HG02943 (cell line): ENCODE results near the gene NOS1AP.

Experiments
- ATAC-seq: cut with Tn5 transposase; IDR thresholded peaks from one replicate; pipeline ENCODE4 v1.9.1; 2021; ENCODE audit warnings: mild to moderate bottlenecking, low read depth, moderate library complexity; ENCODE audit not compliant: unreplicated experiment

NOS1AP gene

DNA sequence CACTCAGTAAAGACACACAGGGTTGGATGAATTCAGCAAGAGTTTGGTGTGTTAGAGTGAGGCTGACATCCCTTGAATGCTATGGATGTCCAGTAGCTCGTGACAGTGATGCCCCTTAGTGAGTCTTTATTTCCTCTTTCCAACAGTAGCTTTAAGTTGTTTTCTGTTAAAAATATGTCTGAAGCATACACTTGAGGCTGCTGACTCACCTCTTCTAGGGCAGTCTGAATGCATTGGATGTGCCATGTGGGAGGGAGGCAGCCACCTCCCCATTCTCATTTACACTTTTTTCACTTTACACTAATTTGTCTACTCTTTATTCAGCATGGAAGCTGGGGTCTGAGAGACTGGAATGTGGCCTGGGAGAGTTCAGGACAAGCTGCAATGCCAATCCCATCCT is 17.6 kb downstream of the NOS1AP start:
- no peak for ATAC-seq

DNA sequence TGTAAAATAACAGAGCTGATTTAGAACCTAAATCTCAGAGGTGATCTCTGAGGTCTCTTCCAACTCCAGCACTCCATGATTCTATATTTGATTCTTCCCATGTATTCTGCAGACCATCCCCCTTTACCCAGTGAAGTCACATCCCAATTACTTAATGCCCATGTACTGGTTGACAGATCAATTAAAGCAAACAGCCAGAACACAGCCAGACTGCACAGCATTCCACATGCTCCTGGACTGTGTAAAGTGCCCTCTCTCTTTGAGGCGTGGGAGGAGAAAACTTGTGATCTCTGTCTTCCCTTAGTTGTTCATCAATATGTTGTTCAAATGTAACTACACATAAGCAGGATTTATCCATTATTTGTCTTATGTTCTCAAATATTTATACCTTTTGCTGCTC is 18.1 kb downstream of the NOS1AP start:
- ATAC-seq = no peak

DNA sequence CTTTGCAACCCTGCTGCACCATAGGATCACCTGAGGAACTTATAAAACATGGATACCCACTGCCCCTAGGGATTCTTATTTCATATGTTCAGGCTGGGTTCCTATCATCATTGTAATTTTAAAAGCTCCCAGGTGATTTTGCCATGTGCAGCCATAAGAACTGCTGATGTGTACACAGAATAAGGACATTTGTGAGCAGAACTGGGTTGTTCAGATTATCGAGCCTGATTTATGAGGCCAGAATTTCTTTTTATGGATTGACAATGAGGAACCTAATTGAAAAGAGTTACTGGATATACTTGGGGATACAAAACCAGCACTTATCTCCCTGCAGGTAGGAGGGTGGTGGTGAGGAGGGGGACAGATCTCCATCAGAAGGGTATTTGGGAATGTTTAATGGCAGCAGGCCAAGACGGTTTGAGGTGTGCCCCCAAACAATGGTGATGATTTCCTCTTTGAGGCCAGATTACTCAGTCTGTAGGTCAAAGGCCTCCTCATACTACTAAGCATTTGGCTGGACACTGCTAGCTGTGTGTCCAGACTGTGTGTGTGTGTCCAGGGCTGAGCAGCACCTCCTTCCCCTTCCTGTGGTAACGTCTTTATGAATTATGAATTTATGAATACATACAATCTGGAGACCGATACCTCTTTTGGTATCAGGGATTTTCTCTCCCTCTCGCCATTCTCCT is 18.9 kb downstream of the NOS1AP start:
- ATAC-seq = no peak

DNA sequence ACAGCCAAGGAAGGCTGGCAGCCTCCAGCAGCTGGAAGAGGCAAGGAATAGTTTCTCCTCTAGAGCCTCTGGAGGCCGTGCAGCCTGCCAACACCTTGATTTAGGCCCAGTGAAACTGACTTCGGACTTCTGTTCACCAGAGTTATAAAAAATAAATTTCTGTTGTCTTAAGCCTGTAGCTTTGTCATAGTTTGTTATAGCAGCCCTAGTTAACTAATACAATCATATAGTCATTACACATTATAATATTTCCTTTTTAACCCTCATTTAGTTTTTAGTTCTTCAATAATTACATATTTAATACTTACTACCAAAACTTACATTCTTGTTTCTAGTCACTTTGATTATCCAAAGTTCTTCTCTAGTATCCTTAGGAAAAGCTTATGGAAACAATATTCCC is 20.3 kb downstream of the NOS1AP start:
- ATAC-seq = no peak

DNA sequence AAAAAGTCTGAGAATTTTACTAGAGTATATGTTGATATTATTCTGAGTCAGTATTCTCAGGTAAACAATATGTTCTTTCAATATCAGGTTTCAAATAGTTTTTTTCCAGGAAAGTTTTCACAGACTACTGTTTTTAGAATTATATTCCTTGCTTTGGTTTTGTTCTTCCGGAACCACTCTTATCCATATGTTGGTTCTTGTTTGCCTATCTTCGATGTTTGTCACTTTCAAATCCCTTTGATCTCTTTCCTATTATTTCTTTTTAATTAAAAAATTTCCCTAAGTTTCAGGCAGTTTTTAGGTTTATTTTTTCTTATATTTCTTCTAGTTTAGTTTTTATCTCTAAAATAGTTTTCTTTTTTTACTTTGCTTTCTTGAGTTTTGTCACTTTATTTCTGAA is 20.9 kb downstream of the NOS1AP start:
- no peak for ATAC-seq

DNA sequence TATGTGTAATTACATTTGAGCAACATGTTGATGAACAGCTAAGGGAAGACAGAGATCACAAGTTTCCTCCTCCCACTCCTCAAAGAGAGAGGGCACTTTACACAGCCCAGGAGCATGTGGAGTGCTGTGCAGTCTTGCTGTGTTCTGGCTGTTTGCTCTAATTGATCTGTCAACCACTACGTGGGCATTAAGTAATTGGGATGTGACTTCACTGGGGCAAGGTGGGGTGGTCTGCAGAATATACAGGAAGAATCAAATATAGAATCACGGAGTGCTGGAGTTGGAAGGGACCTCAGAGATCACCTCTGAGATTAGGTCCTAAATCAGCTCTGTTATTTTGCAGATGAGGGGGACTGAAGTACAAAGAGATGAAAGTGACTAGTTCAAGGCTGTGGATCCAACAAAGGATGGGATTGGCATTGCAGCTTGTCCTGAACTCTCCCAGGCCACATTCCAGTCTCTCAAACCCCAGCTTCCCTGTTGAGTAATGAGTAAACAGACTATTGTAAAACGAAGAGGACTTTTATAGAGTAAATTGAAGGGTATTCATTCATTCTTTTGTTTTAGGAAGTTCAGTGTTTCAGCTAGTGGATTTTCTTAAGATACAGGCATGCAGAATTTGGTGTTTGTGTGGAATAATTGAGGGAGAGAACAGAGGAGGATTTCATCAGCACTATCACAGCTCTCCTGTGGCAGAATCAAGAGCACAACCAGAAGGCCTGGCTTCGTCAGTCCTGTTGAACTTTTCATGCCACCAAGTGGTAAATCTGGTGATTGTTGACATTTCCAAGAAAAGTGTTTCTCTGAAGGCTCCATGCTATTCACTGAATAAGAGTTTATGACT is 22.4 kb downstream of the NOS1AP start:
- no peak for ATAC-seq

DNA sequence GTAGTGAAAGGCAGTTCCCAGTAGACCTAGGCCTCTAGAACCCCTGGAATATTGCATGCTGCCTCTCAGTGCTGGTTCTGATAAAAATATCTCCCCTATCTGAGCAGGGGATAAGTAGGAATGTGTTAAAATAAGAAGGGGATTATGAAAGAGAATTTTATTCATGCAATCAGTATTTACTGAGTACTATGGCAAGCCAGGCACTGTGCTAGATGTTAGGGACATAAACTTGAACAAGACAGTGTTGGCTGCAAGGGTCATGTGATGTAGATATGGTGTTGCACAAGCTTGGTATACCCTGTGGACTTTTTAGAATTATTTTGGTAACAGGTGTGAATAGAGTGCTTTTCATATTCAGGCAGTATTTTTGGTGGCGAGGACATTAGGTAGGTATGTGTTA is 23.6 kb downstream of the NOS1AP start:
- ATAC-seq = no peak

DNA sequence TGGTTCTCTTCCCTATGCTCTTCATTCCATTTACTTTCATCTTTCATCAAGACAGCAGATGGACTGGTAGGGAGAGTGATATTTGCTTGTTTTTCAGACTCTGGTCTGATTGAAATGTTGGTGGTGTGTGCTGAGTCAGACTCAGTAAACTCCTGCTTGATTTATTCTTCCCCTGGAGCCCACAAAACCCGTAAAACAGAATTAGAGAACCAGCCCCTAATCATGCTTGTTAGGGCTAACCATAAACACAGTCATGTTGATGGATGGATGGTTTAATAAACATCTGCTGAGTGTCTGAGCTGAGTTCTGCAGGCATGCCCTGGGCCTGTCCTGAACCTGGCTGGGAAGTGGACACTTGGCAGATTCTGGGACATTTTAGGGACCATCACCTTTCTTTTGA is 24.8 kb downstream of the NOS1AP start:
- no peak for ATAC-seq

DNA sequence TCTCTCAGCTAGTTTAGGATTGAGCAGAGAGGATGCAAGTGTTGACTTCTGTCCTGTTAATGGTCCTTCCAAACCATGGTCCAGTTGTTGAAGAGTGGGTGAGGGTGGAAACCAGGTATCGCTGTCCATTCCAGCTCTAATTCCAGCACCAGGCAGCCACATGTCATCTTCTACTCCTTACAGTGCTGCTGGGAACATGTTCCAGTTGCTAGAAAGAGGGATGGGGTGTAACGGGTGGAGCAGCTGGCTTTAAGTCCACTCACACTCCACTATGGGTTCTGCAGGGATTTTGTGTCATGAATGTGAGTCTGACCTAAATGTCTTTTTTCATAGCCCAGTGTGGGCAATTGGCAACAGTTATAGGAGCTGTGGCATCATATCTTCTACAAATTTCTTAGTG is 25.2 kb downstream of the NOS1AP start:
- no peak for ATAC-seq

DNA sequence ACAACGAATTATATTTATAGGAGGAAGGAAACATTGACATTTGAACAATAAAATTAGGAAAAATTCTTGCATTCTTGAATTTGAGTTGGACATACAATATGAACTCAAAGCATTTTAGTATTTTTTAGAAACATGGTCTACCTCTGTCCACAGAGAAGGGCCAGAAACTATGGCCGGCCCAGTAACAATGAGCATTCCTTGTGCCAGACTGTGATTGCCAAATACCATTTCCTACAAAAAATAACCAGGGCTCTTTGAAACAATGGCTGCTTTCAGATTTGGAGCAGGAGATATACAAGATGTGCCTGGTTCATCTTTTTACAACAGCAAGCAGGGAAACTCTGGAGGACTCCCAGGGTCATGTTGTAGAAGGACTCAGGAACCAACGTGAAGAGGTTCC is 38.4 kb downstream of the NOS1AP start:
- no peak for ATAC-seq

DNA sequence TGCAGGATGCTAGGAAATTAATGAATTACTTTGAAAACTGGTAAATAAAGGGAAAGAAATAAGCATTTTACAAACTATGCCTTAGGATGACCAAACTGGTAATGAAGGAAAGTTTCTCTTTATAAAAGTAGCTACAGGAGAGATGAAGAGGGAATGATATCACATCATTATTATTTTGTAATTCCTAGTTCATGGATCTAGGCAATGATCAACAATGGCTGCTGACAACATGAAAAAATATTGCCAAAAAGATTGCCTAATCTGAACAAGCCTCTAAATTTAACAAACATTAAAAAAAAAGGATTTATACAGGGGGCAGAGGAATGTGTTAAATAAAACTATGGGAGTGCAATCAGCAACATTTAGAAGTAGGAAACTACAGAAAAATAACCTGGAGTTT is 38.9 kb downstream of the NOS1AP start:
- no peak for ATAC-seq

DNA sequence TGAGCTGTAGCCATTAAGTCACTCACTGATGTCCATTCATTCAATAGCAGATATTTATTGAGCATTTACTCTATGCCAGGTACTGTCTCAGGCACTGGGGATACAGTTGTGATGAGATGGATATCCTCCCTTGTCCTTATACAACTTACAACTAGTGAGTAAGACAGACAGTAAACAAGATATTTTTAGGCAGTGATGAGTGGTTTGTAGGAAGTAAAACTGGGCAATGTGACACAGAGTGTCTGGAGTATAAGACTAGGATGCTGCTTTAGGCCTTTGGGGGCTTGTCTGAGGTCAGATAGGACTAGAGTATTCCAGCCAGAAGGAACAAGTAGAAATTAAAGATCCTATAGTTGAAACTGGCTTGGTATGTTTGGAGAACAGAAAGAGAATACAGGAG is 41.4 kb downstream of the NOS1AP start:
- ATAC-seq = no peak

DNA sequence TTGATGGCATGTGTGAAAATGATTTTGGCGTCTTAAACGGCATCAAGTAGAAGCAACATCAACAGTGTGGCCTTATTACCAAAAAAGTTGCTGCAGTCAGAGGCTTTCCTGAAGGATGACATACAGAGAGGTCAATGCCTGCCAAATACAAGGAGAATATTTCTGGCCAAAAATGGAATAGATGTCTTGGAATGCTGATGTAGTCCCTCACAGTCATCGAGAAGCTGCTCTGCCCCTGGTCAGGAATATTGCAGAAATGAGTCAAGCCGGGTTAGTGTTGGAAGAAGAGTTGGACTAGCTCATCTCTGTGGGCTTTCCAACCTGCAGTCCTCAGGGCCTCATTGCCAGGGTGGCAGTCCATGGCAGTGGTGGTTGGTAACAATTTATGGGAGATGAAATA is 42.1 kb downstream of the NOS1AP start:
- ATAC-seq = no peak

DNA sequence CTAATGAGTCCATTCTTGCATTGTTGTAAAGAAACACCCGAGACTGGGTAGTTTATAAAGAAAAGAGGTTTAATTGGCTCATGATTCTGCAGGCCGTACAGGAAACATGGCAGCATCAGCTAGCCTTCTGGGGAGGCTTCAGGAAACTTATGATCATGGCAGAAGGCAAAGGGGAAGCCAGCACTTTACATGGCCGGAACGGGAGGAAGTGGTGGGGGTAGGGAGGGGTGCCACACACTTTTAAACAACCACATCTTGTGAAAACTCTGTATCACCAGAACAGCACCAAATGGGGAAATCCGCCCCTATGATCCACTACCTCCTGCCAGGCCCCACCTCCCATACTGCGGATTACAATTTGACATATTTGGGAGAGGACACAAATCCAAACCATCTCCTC is 43.9 kb downstream of the NOS1AP start:
- ATAC-seq = no peak

DNA sequence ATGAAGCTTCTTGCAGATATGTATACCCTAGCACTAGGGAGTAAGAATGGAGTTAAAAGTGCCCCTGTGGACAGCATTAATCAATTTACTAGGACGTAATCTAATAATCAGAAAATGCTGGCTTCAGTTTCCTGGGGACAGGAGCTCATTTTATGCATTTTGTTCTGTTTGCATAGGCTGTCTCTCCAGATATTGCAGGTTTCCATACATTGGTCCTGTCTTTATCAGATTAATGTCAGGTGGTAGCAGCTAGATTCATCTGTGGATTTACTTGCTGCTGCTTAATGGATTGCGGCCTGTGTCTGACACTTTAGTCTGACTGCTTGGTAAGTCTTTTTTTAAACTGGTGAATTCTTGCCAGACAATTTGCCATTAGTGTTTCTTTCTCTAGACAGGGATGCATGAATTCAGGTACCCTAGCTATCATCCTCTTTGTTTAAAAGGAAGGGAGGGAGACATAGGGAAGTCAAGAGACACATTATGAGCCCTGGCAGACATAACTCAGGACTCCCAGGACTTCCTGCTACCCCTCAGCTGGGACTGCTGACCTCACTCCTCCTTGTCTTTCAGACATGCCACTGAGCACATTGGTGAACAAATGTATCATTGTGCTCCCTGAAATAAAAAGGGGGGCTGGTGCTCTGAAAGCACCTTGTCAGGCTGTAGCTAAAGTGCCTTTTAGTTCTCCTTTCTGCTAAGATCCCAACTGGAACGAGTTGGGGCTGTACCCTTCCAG is 47.7 kb downstream of the NOS1AP start:
- no peak for ATAC-seq

DNA sequence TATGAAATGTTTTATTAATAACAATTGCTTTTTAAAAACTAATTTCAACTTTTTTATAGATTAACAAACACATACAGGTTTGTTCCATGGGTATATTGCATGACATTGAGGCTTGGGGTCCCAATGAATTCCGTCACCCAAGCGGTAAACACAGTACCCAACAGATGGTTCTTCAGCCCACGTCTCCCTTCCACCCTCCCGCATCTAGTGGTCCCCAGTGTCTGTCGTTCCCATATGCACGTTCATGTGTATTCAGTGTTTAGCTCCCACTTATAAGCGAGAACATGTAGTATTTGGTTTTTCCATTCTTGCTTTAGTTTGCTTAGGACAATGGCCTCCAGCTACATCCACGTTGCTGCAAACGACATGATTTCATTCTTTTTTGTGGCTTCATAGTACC is 48.6 kb downstream of the NOS1AP start:
- ATAC-seq = no peak

DNA sequence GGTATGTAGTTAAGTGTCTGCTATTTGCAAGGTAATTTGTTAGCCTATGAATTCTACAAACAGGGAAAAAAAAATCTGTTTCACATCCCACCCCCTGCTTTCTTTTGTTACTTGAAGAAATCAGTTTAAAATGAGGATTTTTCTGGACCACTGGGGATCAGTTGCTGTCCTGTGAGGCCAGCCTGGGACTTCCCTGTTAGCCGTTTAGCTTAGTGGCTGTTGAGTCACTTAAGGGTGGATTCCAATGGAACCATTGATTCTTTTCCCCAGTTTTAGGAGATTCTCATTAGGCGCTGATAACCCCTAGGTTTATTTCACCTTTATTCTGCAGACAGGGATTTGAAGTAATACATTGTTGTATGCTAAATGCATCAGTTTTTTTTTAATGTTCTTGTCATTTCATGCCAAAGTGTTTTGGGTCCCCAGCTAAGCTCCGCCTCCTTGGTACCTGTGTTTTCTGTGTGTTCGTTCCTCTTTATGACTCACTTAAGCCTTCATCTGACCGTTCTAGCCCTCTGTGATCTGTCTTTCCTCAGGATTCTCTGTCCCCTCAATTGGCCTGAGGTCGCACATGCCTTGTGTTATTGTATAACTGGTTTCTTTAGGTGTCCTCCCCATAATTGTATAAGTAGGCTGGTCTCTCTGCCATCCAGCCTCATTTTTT is 59.3 kb downstream of the NOS1AP start:
- ATAC-seq = no peak

DNA sequence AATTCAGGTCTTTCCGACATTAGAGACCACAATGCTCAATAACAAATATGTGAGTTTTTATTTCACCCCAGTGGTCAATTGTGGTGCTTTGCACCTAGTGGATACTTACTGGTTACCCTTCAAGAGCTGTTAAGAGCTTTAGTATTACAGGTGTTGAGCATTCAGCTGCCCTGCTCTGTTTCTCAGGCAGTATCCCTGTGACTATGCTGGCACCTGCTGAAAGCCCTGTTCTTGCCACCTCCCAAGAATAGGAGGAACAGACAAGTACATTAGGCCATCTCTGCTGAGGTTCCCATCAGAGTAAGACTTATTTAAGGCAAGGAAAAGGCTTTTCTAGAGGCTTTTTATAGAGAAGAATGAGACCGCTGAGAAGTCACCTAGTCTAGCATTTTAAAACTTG is 60.8 kb downstream of the NOS1AP start:
- ATAC-seq = no peak

DNA sequence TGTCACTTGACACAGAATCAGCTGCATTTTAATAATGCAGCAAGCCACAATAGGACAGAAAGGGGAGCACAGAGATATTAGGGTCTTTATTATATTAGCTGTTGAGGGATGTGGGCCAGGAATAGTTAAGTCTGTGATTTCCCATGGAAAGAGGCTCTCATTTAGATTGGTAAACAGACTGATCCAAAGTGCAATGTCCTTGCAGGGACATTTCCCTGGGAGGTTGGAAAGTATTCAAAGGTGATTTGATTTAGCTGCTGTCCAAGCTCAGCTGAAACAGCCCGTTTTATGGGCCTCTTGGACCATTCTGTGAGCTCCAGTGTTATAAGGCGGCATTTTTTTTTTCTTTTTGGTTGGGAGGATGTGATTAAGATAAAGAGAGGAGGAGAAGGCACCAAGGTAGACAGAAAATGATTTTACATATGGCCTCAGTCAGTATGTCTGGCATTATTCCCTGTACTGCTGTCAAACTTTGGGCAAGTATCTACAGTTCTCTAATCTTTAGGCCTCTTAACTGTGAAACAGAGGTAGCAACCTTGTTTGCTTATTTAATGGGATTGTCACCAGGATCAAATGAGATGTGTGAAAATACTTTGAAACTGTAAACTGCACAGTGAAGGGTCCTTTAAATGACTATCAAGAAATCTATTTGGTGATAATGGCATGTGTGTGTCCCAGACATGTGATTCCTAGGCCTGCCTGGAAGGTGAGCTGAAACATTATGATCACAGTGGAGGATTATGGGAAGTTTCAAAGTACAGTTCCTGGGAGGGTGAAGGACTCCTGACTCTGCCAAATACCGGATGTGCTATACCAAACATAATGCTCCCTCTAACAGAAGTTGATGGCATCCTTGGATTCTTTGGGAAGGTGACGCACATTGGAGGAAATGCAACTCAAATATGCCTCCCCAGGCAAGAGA is 62.2 kb downstream of the NOS1AP start:
- ATAC-seq = no peak

DNA sequence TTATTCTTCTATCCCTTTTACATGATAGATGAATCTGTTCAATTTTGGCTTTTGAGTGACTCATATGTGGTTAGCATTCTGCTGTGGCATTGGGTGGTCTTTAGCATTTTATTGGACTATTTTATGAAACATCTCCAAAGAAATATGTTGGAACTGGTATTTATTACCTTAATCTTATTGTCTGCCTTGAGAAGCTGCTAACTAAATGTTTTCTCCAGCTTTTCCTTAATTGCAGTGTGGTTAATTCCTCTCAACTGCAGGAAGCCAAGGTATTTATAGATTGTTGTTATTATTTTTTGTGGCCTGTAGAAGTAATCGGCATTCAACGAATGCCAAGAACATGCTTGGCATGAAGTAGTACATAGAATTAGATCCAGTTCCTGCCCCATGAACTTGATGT is 64.1 kb downstream of the NOS1AP start:
- ATAC-seq = no peak
